ENCODE measurements around the gene UQCRC2.
A peak's percentile ranks its signal among the peaks of the same experiment; 100 is the strongest.
"Not testable (repeated sequence)": the region's sequence is repeated elsewhere in the genome, so short reads cannot be mapped to it uniquely, and the experiment has no call there.

The UQCRC2 gene

DNA sequence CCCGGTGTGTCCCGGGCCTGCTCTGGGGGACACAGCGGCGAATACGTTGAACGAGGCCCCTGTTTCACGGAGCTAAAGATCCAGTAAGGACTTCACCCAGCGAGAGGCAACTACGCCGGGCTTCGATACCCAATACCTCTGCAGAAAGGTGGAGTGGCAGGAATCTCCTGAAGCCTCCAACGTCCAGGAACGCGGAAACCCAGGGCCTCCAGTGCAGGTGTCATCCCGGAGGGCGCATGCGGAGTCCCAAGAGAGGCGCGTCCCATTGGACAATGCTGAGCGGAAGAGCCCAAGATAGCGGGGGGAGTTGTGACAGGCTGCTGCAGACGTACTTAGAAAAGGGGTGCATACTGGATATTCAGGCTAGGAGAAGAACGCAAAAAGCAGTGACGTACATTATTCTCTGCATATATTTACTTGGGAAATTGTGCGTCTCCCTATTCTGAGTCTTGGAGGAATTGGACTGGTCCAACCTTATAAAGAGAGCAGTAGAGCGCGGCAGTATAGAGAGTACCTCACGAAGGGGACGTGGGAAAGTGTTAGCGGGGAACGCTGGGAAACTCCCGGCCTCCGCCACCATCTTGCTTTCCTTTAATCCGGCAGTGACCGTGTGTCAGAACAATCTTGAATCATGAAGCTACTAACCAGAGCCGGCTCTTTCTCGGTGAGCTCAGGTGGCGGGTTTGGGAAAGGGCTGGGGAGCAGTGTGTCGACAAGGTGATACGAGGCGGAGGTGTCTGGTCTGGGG, at the start of gene UQCRC2:
Gene UQCRC2, plus strand, starts transcription at position 569 of the 748 bp plus-strand sequence. Its CDS starts 63 bp downstream, at position 632.
- peak; percentile 93 for DNase-seq

DNA sequence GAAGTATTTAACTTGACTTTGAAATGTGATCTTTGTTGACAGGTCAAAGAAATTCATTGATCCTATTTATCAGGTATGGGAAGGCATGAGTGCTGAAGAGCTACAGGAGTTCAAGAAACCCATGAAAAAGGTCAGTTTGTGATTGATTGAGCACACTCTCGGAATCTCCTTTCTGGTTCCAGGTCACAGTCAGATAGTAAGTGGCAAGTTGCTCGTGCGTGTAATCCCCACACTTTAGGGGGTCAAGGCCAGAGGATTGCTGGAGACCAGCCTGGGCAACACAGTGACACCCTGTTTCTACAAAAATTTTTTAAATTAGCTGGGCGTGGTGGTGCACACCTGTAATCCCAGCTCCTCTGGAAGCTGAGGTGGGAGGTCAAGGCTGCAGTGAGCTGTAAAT, 20.5 kb upstream of the UQCRC2 start:
- not testable (repeated sequence) for DNase-seq

DNA sequence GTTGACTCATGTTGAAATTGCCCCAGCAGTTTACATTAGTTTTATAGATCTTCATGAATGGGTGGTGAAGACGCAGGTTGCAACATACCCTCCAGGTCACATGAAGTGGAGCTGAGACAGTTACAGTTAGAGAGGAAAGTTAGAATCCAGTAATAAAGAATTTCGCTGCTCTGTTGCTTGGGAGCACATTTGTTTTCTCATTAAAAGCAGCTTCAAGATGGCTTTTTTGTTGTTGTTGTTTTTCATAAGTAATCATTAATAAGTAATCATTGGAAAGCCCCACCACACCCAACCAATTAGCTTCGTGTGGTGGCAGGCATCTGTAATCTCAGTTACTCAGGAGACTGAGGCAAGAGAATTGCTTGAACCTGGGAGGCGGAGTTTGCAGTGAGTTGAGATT, 19.8 kb upstream of the UQCRC2 start:
- DNase-seq: not testable (repeated sequence)

DNA sequence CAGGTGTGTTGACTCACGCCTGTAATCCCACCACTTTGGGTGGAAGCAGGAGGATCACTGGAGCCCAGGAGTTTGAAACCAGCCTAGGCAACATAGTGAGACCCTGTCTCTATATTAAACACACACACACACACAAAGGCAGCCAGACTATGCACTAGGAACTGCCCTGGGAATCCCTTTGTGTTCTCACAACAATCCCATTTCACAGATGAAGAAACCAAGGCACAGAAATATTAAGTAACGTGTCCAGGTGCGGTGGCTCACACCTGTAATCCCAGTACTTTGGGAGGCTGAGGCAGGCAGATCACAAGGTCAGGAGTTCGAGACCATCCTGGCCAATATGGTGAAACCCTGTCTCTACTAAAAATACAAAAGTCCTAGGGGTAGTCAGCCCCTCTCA, 19.4 kb upstream of the UQCRC2 start:
- DNase-seq: not testable (repeated sequence)

DNA sequence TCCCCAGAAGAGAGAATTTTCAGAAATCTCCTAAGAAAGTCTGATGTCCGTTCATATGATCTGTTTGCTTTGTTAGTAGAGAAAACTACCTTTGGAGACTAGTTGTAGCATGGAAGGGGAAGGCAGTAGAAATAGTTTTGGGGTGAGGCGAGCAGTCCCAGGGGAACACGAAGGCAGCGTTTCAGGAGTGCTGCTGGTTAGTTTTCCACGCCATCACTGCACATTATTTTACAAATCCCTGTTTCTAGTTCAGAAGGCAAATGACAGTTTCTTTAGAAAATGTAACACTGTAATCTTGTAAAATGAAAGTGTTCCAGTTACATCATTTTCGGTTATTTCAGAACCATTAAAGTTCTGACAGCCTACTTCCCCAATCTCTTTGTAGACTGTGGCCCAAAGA, 16.9 kb upstream of the UQCRC2 start:
- DNase-seq: not testable (repeated sequence)

DNA sequence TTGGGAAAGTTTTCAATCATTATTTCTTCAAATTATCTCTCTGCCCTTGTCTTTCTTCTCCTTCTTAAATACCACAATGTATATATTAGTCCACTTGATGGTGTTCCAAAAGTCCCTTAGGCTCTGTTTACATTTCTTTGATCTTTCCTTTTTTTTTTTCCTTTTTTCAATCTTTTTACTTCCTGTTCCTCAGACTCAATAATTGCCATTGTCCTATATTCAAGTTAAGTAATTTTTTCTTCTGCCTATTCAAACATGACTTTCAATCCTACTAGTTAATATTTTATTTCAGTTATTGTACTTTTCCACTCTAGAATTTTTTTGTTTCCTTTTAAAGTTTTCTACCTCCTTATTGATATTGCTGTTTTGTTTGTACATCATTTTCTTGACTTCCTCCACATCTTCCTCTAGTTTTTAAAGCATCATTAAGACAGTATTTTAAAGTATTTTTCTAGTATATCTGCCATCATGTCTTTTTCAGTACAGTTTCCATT, 15.8 kb upstream of the UQCRC2 start:
- DNase-seq: no peak

DNA sequence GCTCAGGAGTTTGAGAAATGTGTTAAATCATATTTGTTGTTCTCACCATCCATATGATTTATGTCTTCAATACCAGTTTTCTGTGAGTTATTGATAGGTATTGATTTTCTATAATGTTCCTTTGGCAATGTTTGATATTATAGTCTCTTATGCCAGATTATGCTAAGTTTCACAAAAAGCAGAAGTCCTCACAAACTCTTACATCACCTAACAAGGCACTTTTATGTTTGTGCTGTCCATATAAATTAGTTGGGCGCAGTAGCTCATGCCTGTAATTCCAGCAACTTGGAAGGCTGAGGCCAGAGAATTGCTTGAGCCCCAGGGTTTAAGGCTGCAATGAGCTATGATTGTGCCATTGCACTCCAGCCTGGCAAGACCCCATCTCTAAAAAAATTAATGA, 12.6 kb upstream of the UQCRC2 start:
- no peak for DNase-seq

DNA sequence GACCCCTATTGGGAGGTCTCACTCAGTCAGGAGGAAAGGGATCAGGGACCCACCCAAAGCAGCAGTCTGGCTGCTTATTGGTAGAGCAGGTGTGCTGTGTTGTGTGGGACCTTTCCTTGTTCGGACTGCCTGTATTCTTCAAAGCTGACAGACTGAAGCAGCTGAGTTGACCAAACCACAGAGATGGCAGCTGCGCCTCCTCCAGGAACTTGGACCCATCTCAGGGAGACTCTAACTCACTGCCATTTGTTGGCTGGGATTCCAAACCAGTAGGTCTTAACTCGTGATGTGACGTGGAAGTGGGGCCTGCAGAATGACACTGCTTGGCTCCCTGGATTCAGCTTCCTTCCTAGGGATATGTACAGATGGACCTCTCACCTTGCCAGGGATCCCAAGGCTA, 9.6 kb upstream of the UQCRC2 start:
- no peak for DNase-seq

DNA sequence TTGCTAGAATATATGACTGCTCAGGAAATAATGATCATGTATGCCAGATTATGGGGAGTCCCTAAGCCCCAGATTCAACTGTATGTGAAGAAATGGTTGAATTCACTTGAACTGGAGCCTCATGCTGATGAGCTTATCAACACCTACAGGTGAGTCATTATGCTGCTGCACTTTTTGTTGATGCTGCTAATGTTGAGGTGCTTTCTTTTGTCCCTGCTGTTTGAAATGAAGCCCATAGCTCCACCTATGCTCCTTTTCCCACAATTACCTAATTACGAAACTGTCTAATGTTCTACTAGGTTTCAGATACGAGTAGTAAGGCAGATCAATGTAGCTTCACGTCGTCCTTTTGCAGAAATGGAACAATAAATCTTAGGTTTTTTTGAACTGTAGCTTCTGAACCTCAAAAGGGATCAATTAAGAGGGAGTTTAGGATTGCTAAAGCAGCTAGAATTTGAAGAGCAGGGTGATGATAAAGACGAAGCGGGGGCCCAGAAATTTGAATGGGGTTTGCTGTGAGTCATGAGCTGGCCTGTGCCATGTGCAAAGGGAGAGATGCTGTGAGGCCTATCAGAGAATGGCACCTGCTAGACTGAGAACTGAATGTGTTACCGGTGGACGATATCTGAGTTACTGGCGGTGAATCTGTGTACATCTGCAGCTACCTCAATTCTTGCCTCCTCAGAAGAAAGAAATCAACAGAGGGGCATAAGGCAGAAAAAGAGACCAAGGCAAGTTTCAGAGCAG, 6.1 kb upstream of the UQCRC2 start:
- no peak for DNase-seq

DNA sequence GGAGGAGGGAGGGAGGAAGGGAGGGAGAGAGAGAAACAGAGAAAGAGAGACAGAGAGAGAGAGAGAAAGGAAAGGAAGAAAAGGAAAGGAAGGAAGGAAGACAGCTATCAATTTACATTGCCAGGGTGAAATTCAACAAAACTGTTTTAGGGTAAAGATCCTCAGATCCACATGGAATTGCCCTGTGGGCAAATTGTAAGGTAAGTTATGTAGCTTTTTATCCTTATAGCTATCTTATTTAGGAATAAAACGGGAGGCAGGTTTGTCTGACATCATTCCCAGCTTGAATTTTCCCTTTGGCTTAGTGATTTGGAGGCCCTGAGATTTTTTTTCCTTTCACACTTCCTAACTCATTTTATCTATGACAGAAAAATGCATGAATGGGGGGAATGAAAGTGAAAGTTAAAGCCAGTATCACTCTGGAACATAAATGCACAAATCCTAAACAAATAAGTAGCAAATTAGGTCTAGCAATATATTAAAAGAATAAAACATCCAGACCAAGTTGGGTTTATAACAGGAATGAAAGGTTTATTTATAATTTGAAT, 3.4 kb upstream of the UQCRC2 start:
- DNase-seq: no peak

DNA sequence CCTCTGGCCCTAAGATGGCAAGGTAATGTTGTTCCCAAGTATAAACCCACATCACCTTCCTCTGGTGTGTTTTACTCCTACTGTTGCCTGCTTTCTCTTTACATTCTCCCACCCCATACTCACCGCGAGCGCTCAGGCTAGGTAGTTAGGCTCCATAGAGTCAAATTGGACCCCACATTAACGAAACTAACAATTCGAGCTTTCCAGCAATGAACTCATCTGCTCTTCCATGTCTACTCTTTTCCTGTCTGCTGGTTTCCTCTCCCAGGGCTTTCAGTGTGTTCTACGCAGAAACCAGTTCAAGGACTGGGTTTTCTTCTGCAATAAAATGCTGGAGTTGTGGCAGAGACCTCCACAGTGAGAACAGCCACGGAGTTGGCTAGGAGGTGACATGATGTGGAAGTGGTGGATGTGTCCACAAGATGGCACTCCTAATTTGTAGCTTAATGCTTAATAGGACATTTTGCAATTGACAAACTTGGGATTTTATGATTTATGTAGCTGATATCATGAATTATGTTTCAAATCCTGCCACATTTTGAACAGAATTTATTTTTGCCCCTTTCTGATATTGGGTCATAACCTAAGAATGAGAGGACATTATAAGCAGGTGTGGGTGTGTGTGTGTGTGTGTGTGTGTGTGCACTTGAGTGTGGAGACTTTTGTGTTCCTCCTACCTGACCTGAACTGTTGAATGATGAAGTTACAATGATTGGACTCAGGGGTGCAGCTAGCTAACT, 2.2 kb upstream of the UQCRC2 start:
- no peak for DNase-seq

DNA sequence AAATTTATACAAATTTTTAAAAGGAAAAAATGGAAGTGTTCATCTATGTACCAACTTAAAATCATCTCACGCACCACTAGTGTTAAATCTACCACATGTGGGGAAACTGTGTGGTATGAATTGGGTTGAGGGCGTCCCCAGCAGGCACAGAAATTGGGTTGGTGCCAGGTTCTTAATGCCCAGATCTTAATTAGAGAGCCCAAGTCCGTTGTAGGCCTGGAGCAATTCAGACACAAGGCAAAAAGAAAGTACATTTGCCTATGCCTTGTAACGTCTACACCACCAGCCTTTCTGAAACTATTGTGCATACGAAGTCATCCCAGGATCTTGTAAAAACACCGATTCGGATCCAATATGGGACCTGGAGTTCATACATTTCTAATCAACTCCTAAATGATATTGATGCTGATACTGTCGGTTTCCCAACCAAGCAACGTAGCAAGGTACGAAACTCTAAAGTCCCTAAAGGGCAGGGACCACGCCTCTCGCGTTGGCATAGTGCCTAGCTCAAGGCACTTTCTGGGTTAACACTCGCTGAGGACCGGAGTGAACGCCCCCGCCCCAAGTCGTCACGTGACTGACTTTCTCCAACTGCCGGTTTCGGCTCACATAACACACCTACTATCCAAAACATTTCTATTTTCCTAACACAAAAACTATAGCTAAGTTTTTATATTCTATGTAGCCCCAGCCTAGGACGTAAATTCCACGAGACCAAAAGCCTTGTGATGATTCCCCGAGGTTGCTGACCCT, 945 bp upstream of the UQCRC2 start:
- DNase-seq: peak; percentile 20

DNA sequence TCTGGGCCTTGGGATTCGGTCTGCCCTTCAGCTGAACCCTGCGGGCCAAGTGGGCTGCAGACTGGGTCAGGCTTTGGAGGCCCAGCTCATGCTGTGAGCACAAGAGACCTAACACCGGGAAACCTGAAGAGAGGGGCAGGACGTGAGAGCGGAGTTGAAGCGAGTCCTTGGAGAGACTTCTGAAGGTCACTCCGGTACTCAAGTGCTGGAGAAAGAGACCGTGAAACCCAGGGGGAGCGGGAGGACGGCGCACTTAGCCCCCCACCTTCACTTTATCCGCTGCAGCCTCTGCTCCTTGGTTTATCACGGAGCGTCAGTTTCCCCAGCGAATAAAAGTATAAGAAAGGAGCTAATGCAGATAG, 361 bp downstream of the UQCRC2 start:
- DNase-seq: no peak

DNA sequence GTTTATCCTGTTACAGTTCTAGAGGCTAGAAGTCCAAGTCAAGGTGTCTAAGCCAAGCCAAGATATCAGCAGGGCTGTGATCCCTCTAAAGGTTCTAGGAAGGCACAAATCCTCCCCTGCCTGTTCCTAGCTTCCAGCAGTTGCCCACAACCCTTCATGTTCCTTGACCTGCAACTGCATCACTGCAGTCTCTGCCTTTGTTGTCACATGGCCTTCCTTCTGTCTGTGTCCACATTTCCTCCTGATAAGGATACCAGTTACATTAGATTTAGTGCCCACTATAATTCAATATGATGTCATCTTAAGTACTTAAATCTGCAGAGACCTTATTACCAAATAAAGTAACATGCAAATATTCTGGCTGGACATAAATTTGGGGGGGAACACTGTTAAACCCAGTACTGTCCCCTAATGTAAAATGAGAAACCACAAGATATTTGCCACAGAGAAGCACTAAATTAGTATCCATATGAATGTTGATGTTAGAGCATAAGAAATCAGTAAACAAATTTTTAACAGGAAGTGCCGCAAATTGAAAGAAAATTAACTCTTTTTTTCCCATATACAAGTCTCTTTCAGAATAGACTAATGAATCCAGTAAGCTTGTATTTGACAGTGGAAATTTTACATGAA, 4.7 kb downstream of the UQCRC2 start:
- no peak for DNase-seq

DNA sequence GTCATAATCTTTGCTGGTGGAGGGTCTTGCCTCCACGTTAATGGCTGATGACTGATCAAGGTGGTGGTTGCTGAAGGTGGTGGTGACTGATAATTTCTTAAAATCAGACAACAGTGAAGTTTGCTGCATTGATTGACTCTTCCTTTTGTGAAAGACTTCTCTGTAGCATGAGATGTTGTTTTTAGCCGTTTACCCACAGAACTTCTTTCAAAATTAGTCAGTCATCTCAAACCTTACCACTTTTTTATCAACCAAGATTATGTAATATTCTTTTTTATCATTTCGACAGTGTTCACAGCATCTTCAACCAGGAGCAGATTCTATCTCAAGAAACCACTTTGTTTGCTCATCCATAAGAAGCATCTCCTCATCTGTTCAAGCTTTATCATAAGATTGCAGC, 5.9 kb downstream of the UQCRC2 start:
- no peak for DNase-seq

DNA sequence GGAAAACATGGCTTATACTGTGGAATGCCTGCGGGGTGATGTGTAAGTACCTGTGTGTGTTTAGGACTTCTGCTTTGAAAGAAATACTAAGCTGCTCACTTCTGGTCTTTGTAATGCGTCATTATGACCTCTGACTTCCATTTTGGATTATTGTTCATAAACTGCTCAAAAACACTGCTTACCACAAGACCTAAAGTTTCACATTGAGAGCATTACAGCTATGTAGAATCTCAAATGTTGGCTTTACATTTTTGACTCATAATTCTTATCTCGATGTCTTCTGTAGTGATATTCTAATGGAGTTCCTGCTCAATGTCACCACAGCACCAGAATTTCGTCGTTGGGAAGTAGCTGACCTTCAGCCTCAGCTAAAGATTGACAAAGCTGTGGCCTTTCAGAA, 9.3 kb downstream of the UQCRC2 start:
- DNase-seq: no peak

DNA sequence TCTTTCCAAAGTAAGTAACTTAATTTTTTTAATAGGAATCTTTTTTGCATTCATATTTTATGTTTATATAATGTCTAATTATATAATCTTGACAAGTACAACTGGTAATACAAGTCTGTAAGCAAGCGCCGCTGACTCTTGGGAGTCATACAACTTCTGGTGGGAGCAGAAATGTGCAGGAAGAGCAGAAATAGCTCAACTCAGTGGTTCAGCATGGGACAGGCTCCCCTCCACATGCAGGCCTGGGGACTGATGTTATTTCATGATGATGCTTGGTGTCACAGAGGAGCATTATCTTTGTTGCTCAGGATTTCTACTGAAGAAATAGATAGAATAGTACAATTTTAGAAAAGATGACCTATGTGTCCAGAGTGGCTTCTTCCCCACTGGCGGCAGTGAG, 10.7 kb downstream of the UQCRC2 start:
- DNase-seq: no peak

DNA sequence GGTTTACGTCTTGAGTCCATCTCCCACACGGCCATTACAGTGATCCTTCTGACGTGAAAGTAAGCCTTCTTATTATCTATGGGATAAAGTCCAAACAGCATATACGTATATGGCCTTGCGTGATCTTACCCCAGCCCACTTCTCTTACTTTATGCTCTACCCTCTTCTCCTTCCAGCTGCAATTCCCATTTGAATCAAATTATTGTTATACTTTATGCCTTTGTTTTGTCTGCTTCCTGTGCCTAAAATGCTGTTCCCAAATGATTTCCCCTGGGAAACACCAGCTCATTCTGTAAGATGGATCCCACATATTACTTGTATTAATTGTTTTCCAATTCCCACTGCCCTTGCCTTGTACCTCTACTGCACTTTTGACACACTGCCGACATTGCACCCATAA, 11.2 kb downstream of the UQCRC2 start:
- no peak for DNase-seq

DNA sequence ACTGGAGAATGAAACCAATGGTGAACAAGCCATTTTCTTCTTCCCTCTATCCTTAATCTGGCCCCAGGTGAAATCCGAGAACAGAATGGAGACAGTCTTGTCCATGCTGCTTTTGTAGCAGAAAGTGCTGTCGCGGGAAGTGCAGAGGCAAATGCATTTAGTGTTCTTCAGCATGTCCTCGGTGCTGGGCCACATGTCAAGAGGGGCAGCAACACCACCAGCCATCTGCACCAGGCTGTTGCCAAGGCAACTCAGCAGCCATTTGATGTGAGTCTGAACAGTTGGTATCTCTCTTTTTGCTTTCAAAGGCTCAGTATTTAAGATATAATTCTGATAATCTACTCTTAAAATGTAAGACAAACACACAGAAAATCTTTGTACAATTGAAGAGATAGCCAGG, 18.7 kb downstream of the UQCRC2 start:
- DNase-seq: no peak

DNA sequence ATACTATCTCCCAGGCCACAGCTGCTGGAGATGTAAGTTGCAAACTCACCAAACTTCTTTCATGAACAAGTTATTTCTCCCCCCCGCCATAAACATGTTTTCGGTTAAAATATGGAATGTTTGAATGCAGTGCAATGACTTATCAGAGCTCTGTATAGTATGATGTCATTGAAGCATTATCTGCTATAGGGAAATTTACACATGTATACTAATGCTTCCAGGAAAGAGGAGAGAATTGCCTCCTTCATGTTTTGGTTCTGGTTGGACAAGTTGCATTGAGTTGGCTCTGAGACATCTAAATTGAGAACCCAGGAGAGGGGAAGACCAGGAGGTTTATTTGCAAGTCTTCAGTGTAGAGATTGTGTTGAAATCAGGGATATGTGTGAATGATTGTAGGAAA, 20.8 kb downstream of the UQCRC2 start:
- DNase-seq: no peak

DNA sequence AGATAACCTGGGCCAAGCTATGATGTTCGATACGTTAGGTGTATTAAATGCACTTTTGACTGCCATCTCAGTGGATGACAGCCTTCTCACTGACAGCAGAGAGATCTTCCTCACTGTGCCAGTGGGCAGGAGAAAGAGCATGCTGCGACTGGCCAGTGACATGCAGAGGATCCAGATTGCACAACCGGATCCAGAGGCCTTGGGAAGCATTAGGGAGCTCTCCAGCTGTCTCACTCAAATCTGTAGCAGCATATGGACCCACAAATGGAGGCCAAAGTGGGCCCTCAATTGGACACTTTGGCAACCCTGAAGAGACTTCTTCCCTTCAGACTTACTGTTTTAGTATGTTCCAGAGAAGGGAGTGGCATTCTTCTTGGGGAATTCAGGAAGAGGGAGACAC, 26.9 kb downstream of the UQCRC2 start:
- DNase-seq: no peak

DNA sequence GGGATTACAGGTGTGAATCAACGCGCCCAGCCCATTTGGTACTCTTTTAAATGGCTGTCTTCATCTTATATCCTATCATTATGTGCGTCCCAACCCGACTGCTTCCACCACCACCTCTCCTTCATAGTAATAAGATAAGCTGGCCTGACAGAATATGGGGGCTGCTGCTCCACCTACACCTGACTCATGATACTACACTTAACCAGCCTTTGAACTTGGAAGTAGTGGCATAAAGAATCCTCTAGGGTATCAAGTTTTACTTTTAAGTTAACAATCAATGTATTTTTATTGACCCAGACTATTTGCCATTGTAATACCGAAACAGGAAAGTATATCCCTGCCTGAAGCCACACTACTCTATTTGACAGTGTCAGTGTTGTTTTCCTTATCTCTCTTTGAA, 28.9 kb downstream of the UQCRC2 start:
- DNase-seq: no peak

Measured in DMS 273 treated with DMSO at 0.1 percent for 48 hours (cell line).